Memory B cell (primary cell): ENCODE measurements around the gene CCDC63.

Source experiments
- ATAC-seq: fragments of 150-1000 bp; cut with Tn5 transposase; 2 replicates; pipeline ENCODE4 v1.10.0; 2021; ENCODE audit warnings: low read depth, mild to moderate bottlenecking, moderate library complexity
- DNase-seq, 2 donors: peaks; one replicate each; pipeline ENCODE4 v3.0.0; 2022; ENCODE audit warnings: low spot score in 2 of 2
- H3K27ac Mint-ChIP-seq: one replicate; pipeline ENCODE4 v1.8.0; 2022; ENCODE audit warnings: mild to moderate bottlenecking, moderate library complexity, mixed read lengths
- H3K27me3 Mint-ChIP-seq: one replicate; pipeline ENCODE4 v1.8.0; 2022; ENCODE audit warnings: mixed read lengths
- H3K36me3 Mint-ChIP-seq: one replicate; pipeline ENCODE4 v1.8.0; 2022; ENCODE audit warnings: mild to moderate bottlenecking, mixed read lengths
- H3K4me1 Mint-ChIP-seq: one replicate; pipeline ENCODE4 v1.8.0; 2022; ENCODE audit warnings: mixed read lengths
- H3K4me3 Mint-ChIP-seq: one replicate; pipeline ENCODE4 v1.8.0; 2022; ENCODE audit warnings: mild to moderate bottlenecking, moderate library complexity, mixed read lengths
- H3K9me3 Mint-ChIP-seq: one replicate; pipeline ENCODE4 v1.8.0; 2022; ENCODE audit warnings: mixed read lengths

The CCDC63 gene

DNA sequence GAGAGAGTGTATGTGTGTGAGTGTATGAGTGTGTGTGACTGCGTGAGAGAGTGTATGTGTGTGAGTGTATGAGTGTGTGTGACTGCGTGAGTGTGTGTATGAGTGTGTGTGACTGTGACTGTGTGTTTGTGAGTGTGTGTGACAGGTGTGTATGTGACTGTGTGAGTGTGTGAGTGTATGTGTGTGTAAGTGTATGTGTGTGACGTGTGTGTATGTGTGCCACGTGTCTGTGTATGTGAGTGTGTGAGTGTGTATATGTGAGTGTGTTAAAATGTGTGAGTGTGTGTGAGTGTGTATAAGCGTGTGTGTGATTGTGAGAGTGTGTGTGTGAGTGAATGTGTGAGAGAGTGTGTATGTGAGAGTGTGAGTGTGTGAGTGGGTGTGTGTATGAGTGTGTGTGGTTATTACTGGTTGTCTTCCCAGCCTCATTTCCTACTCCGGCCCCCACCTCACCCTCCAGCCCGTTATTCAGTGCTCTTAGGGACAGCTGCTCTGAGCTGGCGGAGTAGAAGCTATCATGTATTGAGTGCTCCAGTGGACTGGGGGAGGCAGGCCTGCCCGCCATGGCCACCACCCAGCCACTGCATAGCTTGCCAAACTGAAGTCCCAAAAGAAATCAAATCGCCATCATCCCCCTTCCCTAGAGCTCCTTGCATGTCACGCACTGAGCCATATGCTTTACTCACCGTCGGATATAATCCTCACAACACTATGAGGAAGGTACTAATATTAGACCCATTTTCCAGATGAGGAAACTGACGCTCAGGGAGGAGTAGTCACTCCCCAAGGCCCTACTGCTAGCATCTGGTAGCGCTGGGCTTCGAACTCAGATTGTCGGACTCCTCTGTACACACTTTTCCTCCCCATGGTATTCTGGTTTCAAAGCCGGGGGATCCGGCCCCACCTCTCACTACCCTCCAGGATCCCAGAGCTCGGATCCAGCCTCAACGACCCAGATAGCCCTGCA is 83.8 kb downstream of the CCDC63 start:
- Mint-ChIP-seq H3K4me3 (no peak overlapping the region), H3K27ac (no peak overlapping the region), H3K4me1 (no peaks in the 10 kb centered on the region), H3K27me3 (no peaks in the 10 kb centered on the region), H3K36me3 (no peaks in the 10 kb centered on the region), H3K9me3 (no peaks in the 10 kb centered on the region)
- DNase-seq: no peak
- ATAC-seq: no peak

DNA sequence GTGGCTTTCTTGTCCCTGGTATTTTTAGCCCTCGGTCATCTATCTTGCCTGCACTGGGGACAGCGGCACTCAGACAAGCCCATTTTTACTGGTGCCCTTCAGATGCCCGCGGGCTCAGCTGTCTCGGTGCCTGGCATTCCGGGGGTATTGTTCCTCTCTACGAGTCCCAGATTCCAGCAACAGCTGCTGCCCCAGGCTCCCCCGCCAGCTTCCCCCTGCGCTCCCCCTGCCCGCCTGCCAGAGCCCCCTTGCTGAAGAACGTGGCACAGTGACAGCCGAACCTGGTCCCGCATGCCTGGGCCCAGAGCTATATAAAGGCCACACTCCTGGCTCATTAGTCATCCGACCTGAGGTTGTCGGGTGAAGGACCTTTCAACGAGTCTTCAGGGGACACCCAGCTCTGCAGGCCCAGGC is 84.5 kb downstream of the CCDC63 start:
- no peaks in the 10 kb centered on the region for H3K4me1 Mint-ChIP-seq
- H3K27ac Mint-ChIP-seq: no peak overlapping the region
- H3K36me3 Mint-ChIP-seq: no peaks in the 10 kb centered on the region

DNA sequence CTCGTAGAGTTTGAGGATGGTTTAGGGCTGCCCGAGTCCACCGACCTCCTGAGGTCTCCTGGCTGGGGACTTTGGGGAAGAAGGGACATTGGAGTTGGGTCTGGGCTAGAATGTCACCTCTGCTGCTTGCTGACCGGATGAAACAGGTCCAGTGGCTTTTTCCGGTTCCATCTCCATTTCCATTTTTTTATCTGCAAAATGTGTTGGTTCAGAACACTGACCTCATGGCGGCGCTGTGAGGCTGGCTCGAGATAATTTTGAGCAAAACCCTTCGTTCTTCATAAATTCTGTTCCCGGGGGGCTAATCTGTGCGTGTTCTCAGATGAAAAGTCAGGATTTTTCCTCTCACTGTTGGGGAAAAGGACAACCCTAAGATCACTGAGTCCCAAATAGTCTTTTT is 85.3 kb downstream of the CCDC63 start:
- Mint-ChIP-seq H3K36me3 (no peaks in the 10 kb centered on the region), H3K4me1 (peaks cover 1% of the 10 kb centered on the region), H3K27me3 (peaks cover 4% of the 10 kb centered on the region), H3K4me3 (no peak overlapping the region), H3K27ac (no peak overlapping the region), H3K9me3 (no peaks in the 10 kb centered on the region)
- no peak for DNase-seq
- no peak for ATAC-seq

More for the DNA sequence above, 84.5 kb downstream of the CCDC63 start:
- Mint-ChIP-seq H3K27me3 (peaks cover under 1% of the 10 kb centered on the region), H3K9me3 (no peaks in the 10 kb centered on the region), H3K4me3 (no peak overlapping the region)
- no peak for ATAC-seq
- no peak for DNase-seq

DNA sequence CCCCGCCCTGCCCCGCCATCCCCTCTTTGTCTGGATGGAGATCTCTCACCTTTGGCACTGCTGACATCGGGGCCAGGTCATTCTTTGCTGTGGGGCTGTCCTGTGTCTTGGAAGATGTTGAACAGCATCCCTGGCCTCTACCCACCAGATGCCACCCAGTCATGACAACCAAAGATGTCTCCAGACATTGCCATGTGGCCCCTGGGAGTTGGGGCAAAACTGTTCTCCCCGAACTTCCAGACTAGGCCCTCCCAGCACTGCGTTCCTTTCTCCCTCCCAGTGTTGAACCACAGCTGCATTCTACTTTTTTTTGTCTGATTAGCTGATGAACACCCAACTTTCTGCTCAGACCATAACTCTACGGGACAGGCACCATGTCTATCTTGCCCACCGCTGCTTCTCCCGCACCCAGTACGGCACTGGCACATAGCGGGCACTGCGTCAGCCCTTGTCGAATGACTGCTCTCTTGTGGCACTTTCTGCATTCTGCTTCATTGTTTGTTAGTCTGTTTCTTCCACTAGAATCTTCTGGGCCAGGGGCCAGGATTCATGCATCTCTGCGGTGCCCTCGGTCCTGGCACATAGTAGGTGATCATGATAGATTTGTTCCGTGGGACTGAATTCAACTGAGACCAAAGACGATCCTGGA is 86.7 kb downstream of the CCDC63 start:
- Mint-ChIP-seq H3K27ac (no peak overlapping the region), H3K4me3 (no peak overlapping the region), H3K36me3 (no peaks in the 10 kb centered on the region), H3K9me3 (no peaks in the 10 kb centered on the region), H3K4me1 (peaks cover 6% of the 10 kb centered on the region), H3K27me3 (peaks cover 9% of the 10 kb centered on the region)
- no peak for DNase-seq
- ATAC-seq: no peak

DNA sequence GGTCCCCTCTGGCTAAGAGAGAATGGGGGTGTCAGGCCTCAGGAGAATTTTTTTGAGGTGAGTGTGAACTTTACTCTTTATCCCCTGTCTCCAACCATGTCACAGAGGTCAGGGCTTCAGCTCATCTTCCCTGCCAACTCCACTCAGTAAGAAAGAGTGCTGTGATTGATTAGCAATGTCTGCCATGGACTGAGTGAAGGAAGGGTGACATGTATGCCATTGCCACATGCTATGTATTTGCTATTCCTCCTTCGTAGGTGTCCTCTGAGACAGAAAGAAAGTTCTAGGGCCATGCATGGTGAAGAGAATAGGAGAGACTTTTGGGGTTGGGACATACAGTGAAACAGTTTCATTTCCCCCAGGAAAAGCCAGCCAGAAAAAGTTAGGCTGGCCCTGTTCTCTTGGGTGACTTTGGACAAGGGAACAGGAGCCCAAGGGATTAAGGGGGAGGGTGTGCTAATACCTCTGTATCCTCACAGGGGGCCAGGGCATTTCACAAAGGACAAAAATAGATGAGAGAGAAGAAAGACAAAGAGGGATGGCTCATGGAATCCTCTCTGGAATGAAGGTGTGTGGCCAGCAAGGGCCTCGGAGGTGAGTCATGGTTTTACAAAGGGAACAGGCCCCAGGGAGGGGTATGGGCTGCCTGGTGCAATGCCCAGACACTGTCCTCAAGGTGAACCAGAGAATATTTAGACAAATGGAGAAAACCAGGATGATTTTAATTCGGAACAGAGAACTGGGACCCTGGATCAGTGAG is 87.5 kb downstream of the CCDC63 start:
- ATAC-seq (no peak), DNase-seq (no peak)
- Mint-ChIP-seq H3K4me1 (peaks cover 6% of the 10 kb centered on the region), H3K36me3 (no peaks in the 10 kb centered on the region), H3K27me3 (peaks cover 11% of the 10 kb centered on the region), H3K27ac (no peak overlapping the region), H3K9me3 (no peaks in the 10 kb centered on the region), H3K4me3 (no peak overlapping the region)

DNA sequence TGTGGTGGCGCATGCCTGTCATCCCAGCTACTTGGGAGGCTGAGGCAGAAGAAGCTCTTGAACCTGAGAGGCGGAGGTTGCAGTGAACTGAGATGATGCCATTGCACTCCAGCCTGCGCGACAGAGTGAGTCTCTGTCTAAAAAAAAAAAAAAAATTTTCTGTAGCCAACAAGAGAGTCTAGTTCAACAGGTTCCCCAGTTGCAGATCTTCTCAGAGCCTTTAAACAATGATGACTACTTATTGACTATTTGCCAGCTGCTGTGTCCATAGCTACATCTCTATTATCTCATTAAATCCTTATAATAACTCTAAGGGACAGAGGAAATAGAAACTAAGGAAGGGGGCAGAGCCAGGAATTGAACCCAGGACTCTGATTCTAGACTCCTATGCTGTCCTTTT is 88.8 kb downstream of the CCDC63 start:
- H3K36me3 Mint-ChIP-seq: no peaks in the 10 kb centered on the region
- H3K9me3 Mint-ChIP-seq: no peaks in the 10 kb centered on the region
- peaks cover 11% of the 10 kb centered on the region for H3K27me3 Mint-ChIP-seq
- no peak for DNase-seq
- H3K4me3 Mint-ChIP-seq: no peak overlapping the region
- no peak overlapping the region for H3K27ac Mint-ChIP-seq
- peaks cover 6% of the 10 kb centered on the region for H3K4me1 Mint-ChIP-seq
- no peak for ATAC-seq

DNA sequence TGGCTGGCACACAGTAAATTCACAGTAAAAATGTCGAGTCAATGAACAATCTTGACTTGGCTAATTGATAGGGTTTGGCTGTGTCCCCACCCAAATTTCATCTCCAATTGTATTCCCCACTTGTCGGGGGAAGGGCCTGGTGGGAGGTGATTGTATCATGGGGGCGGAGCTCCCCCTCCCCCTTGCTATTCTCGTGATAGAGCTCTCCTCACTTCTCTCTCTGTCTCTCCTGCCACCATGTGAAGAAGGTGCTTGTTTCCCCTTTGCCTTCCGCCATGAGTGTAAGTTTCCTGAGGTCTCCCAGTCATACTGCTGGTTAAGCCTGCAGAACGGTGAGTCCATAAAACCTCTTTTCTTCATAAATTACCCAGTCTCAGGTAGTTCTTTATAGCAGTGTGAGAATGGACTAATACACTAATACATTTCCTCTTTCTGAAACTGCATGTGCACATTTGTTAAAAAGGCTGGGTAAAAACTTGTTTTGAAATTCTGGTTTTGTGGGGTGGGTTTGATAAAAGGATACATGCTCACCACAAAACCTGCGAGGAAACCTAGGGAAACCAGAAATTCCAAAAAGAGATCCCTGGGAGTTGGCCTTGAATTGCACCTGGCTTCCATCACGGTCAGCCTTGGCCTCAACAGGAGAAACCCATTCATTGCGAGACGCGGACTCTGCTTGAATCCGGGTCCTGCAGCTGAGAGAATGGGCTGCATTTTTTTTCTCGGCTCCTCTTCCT is 89.7 kb downstream of the CCDC63 start:
- DNase-seq: no peak
- peaks cover 6% of the 10 kb centered on the region for H3K4me1 Mint-ChIP-seq
- H3K4me3 Mint-ChIP-seq: no peak overlapping the region
- peak; percentile 14 for ATAC-seq
- peaks cover 11% of the 10 kb centered on the region for H3K27me3 Mint-ChIP-seq
- H3K9me3 Mint-ChIP-seq: no peaks in the 10 kb centered on the region
- H3K27ac Mint-ChIP-seq: no peak overlapping the region
- H3K36me3 Mint-ChIP-seq: no peaks in the 10 kb centered on the region

DNA sequence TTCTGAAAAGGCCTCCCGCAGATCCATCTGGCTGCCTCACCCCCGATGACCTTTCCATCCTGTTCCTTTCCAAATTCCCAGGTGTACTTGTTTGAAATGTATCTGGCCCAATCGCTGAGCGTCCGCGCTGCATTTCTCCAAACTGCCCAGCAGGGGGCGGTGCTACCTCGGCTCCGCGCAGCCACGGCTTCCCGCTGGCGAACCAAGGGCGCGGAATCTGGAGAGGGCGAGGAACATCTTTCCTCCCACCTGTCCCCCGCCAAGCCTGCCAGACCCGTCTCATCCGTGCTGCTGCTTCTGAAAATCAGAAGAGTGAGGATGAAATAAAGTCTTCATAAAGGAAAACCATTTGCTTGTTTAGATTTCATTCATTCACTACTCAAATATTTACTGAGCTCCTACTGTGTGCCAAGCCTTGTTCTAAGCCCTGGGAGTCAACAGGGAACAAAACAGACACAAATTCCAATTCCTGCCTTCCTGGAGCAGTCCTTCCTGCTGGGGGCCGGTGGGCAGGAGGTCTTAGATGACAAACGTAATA is 90.4 kb downstream of the CCDC63 start:
- Mint-ChIP-seq H3K27me3 (peaks cover 13% of the 10 kb centered on the region), H3K36me3 (peaks cover 2% of the 10 kb centered on the region), H3K4me3 (no peak overlapping the region), H3K4me1 (peaks cover 6% of the 10 kb centered on the region), H3K9me3 (peaks cover 2% of the 10 kb centered on the region), H3K27ac (peak overlapping the region; percentile 73)
- peak; percentile 66 for ATAC-seq
- peak; percentile 59 to 71 for DNase-seq

DNA sequence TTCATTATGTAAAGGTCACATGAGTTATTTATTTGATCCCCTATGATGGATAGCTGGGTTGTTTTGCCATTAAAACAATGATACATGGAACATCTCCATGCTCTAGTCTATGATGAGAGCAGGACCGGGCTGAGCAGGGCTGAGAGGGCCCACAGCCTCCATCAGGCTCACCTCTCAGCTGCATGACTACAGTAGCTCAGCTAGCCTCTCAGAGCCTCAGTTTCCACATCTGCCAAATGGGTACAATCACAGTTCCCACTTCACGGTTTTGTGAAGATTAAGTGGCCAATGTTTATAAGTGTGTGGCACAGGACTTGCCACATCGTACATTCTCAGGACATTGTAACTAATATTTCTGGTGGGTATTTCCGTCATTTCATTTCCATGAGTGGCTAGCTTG is 93.5 kb downstream of the CCDC63 start:
- no peak overlapping the region for H3K4me3 Mint-ChIP-seq
- peaks cover 2% of the 10 kb centered on the region for H3K9me3 Mint-ChIP-seq
- no peak overlapping the region for H3K27ac Mint-ChIP-seq
- H3K4me1 Mint-ChIP-seq: peaks cover 6% of the 10 kb centered on the region
- DNase-seq (no peak), ATAC-seq (no peak)
- H3K27me3 Mint-ChIP-seq: peaks cover 15% of the 10 kb centered on the region
- peaks cover 2% of the 10 kb centered on the region for H3K36me3 Mint-ChIP-seq

DNA sequence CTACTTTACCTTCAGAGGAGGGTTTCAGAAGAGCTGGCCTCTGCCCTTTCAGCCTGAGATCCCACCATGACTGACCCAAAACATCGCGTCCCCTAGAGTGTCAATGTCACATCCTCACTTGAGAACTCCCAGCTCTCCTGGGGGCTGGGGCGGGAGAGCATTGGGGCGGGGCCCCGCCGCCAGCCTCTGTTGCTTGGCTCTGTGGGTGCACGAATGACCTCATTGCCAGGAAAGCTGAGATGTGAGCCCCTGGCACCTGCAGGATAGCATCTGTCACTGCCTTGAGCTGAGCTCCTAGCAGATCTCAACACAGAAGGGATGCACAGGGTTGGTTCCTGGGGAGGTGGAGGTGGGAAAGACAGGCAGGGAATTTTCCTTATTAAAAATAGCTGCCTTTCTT is 94.1 kb downstream of the CCDC63 start:
- peaks cover 6% of the 10 kb centered on the region for H3K4me1 Mint-ChIP-seq
- peaks cover 2% of the 10 kb centered on the region for H3K9me3 Mint-ChIP-seq
- DNase-seq: no peak
- H3K4me3 Mint-ChIP-seq: no peak overlapping the region
- H3K27ac Mint-ChIP-seq: no peak overlapping the region
- H3K36me3 Mint-ChIP-seq: peaks cover 2% of the 10 kb centered on the region
- ATAC-seq: no peak
- peaks cover 15% of the 10 kb centered on the region for H3K27me3 Mint-ChIP-seq

DNA sequence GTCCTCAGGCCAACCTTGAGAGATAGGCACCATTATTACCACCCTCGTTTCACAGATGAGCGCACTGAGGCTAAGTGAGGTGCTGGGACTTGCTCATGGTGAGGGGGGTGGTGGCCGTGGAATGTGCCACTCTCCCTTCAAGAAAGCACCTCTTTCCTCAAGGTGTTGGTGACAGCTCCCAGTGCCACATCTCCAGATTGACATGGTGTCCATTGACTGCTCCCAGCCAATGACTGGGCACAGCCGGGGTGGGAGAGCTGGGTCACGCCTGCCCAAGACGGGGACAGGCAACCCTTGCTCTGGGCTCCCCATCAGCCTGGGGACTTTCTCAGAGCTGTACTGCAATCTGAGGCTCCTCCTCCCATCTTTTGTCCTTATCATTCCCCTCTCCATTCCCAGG is 94.6 kb downstream of the CCDC63 start:
- H3K4me3 Mint-ChIP-seq: no peak overlapping the region
- H3K27ac Mint-ChIP-seq: no peak overlapping the region
- H3K9me3 Mint-ChIP-seq: peaks cover 2% of the 10 kb centered on the region
- peaks cover 14% of the 10 kb centered on the region for H3K27me3 Mint-ChIP-seq
- peaks cover 2% of the 10 kb centered on the region for H3K36me3 Mint-ChIP-seq
- DNase-seq (no peak), ATAC-seq (no peak)
- H3K4me1 Mint-ChIP-seq: peaks cover 6% of the 10 kb centered on the region

DNA sequence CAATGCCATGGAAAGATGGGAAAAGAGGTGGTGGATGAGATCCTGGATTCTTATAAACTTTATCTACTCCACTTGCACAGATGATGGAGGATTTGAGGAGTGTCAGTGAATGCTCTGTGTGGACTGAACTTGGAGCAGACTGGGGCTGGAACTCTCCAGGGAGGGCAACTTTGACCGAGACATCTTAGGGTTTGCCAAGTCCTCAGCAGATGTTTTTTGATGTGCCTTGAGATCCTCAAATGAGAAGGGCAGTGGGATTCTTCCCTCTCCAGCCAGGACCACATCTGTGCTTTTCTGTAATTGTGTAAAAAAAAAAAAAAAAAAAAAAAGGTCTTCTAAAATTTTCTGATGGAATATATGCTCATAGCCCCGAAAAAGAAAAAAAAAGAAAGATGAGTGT is 96.6 kb downstream of the CCDC63 start:
- no peak overlapping the region for H3K4me3 Mint-ChIP-seq
- H3K4me1 Mint-ChIP-seq: no peaks in the 10 kb centered on the region
- DNase-seq (no peak), ATAC-seq (no peak)
- H3K27ac Mint-ChIP-seq: no peak overlapping the region
- peaks cover 5% of the 10 kb centered on the region for H3K36me3 Mint-ChIP-seq
- H3K9me3 Mint-ChIP-seq: peaks cover 7% of the 10 kb centered on the region
- H3K27me3 Mint-ChIP-seq: peaks cover 7% of the 10 kb centered on the region

DNA sequence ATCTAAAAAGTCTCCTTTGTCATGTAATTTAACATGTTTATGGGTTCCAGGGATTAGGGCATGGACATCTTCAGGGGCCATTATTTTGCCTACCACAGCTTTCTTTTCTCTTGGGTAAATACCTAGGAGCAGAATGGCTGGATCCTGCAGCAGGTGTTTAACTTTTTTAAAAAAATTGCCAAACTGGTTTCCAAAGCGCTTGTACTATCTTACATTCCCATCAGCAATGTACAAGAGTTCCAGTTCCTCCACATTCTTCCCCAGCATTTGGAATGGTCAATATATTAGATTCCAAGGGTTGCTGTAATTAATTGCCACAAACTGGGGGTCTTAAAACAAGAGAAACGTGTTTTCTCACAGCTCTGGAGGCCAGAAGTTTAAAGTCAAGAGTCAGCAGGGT is 101.3 kb downstream of the CCDC63 start:
- no peak for DNase-seq
- no peaks in the 10 kb centered on the region for H3K4me1 Mint-ChIP-seq
- no peak overlapping the region for H3K27ac Mint-ChIP-seq
- H3K27me3 Mint-ChIP-seq: peaks cover 4% of the 10 kb centered on the region
- ATAC-seq: no peak
- peaks cover 4% of the 10 kb centered on the region for H3K36me3 Mint-ChIP-seq
- H3K9me3 Mint-ChIP-seq: peaks cover 5% of the 10 kb centered on the region
- H3K4me3 Mint-ChIP-seq: no peak overlapping the region
